ENCODE results near the gene ACVR1.

The ACVR1 gene

DNA sequence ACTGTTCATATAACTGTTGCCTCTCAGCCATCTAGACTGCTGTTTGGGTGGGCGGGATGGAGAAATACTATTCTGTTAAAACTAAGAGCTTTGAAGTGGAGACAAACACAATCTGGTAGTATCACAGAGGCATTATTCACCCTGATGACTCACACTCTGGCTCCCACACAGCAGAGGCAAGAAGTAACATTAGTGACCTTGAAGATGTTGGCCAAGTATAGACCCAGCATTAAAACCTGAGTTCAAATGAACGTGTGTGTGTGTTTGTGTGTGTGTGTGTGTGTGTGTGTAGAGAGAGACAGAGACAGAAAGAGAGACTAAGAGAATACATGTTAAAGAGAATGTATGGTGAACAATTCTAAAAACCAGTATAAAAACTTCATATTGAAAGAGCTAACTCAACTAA lies 22.5 kb upstream of the ACVR1 start:
- no peaks in the 10 kb centered on the region for H3K36me3 ChIP-seq
- no peak for DNase-seq
- no peaks in the 10 kb centered on the region for H3K27me3 ChIP-seq
- no peaks in the 10 kb centered on the region for H3K4me1 ChIP-seq
- H3K9me3 ChIP-seq, result no peaks in the 10 kb centered on the region
- TF ChIP-seq, protein P1, sequence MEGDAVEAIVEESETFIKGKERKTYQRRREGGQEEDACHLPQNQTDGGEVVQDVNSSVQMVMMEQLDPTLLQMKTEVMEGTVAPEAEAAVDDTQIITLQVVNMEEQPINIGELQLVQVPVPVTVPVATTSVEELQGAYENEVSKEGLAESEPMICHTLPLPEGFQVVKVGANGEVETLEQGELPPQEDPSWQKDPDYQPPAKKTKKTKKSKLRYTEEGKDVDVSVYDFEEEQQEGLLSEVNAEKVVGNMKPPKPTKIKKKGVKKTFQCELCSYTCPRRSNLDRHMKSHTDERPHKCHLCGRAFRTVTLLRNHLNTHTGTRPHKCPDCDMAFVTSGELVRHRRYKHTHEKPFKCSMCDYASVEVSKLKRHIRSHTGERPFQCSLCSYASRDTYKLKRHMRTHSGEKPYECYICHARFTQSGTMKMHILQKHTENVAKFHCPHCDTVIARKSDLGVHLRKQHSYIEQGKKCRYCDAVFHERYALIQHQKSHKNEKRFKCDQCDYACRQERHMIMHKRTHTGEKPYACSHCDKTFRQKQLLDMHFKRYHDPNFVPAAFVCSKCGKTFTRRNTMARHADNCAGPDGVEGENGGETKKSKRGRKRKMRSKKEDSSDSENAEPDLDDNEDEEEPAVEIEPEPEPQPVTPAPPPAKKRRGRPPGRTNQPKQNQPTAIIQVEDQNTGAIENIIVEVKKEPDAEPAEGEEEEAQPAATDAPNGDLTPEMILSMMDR (IDR thresholded peaks at IDR 0.05; ENCODE audit: low read depth, low read length), result no peak
- no peak overlapping the region for H3K4me3 ChIP-seq (ENCODE audit: low read depth, low read length)

DNA sequence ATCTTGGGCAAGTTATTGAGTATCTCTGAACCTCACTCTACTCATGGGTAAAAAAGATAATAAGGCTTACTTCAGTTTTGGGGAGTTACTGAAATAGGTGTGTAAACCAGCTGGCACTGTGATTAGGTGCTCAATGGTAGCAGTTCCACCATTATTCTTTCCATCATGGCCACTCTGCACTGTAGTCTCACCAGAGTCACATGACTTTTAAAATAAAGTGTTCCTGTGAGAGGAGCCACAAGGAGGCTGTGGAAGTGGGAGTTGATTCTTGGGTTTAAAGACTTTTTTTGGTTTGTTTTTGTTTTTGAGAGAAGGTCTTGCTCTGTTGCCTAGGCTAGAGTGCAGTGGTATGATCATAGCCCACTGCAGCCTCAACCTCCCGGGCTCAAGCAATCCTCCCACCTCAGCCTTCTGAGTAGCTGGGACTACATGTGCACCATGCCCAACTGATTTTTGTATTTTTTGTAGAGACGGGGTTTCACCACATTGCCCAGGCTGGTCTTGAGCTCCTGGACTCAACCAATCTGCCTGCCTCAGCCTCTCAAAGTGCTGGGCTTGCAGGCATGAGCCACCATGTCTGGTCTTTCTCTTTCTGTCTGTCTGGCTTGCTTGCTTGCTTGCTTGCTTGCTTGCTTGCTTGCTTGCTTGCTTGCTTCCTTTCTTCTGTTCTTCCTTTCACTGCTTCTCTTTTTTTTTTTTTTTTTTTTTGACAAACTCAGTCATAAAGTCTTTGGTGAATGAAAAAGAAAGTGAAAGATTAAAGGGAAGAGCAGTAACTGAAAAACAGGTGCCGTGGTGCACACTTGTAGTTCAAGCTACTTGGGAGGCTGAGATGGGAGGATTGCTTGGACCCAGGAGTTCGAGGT lies 21.2 kb upstream of the ACVR1 start:
- no peak overlapping the region for H3K4me3 ChIP-seq (ENCODE audit: low read depth, low read length)
- TF ChIP-seq, protein P1 (IDR thresholded peaks at IDR 0.05; ENCODE audit: low read depth, low read length), result no peak
- no peaks in the 10 kb centered on the region for H3K9me3 ChIP-seq
- no peaks in the 10 kb centered on the region for H3K4me1 ChIP-seq
- DNase-seq, result no peak
- H3K27me3 ChIP-seq, result no peaks in the 10 kb centered on the region
- H3K36me3 ChIP-seq, result no peaks in the 10 kb centered on the region

DNA sequence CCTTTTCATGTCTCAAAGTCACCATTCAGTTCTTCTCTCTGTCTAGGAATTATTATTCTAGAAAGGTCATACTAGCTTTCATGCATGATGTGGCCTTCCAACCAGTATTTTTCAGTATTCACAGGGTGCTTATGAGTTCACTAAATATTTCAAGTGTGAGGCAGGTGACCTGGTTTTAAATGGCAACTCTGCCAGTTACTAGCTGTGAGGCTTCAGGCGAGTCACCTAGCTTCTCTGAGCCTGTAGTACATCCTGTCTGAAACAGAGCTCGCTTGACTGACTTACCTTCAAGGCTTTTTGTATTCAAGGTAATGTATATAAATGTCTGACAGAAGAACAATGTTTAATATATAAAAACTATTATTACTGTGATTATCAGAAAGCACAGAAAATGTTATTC lies 19.4 kb upstream of the ACVR1 start:
- no peak for DNase-seq
- TF ChIP-seq, protein P1 (IDR thresholded peaks at IDR 0.05; ENCODE audit: low read depth, low read length), result no peak
- Histone ChIP-seq H3K4me3 (ENCODE audit: low read depth, low read length) (no peak overlapping the region), H3K9me3 (no peaks in the 10 kb centered on the region), H3K36me3 (no peaks in the 10 kb centered on the region), H3K27me3 (no peaks in the 10 kb centered on the region), H3K4me1 (no peaks in the 10 kb centered on the region)

DNA sequence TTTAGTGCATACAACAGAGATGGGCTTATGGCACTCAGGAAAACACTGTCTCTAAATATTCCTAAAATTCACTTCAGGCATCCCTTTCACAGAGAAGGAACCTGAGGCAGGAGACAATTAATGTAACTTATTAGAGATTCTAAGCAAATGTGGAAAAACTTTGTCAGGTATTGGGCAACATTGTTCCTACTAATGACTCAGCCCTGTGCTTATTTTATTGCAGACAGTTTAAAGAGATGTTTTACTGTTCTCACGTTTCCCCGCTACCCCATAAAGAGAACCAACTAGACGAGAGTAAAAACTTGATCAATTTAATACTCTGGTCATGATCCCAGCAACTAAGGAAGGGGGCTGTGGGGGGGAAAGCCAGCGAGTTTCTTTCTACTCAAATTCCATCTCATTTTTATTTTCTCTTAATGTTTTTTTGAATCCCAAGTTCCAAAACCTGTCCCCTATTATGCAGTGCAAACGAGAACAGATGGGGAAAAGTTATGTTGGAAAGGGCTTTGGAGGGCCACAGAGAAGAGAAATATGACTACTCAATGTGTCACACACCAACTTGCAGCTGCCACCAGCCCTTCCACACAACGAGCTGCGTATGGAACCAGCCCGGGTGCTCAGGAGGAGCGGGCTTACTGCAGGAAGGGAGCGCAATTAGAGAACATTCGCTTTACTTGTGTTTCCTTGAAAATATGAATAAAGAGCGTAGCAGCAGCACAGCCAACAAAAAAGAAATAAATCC lies 18.7 kb upstream of the ACVR1 start:
- no peaks in the 10 kb centered on the region for H3K36me3 ChIP-seq
- H3K4me3 ChIP-seq (ENCODE audit: low read depth, low read length), result no peak overlapping the region

DNA sequence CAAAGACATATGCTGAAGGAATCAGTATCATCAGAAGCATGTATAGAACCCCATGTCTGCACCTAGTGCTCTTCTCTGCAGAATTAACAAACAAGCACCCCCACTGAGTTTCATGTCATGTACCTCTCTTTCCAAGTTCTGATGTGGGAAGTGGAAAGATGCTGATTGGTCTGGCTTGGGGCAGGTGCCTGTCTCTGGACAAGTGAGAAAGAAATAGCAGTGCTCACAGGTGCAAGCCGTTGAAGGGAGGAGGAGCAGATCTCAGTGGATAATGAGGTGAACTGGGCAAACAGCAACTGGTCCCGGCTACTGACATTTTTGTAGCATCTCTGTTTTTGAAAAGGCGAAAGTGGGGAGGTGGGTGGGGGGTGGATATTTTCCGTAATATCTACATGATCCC lies 17.5 kb upstream of the ACVR1 start:
- H3K4me1 ChIP-seq, result no peaks in the 10 kb centered on the region
- H3K9me3 ChIP-seq, result no peaks in the 10 kb centered on the region
- H3K4me3 ChIP-seq (ENCODE audit: low read depth, low read length), result no peak overlapping the region
- H3K27me3 ChIP-seq, result no peaks in the 10 kb centered on the region
- DNase-seq, result no peak
- H3K36me3 ChIP-seq, result no peaks in the 10 kb centered on the region
- TF ChIP-seq, protein P1 (IDR thresholded peaks at IDR 0.05; ENCODE audit: low read depth, low read length), result no peak

More for the DNA sequence above, 18.7 kb upstream of the ACVR1 start:
- Histone ChIP-seq H3K27me3 (no peaks in the 10 kb centered on the region), H3K4me1 (no peaks in the 10 kb centered on the region), H3K9me3 (no peaks in the 10 kb centered on the region)
- TF ChIP-seq, protein P1 (IDR thresholded peaks at IDR 0.05; ENCODE audit: low read depth, low read length), result no peak
- DNase-seq, result no peak

DNA sequence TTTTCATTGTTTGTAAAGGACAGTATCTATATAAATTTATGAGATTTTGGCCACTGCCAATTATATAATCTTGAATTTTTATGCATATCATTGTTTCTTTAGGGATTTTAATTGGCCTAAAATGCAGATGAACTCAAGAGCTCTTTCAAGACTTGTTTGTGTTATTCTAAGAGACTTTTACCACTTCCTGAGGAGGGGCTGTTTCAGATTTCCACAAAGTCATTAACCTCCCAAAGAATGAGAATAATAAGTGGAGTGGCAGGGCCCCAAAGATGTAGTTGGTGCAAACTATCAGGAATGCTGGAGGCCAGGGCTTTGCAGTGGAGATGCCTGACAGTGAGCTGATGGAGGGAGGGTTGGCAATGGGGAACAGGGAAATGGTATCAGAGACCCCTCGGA lies 15.5 kb upstream of the ACVR1 start:
- Histone ChIP-seq H3K36me3 (no peaks in the 10 kb centered on the region), H3K4me3 (ENCODE audit: low read depth, low read length) (no peak overlapping the region), H3K4me1 (no peaks in the 10 kb centered on the region), H3K9me3 (no peaks in the 10 kb centered on the region), H3K27me3 (no peaks in the 10 kb centered on the region)
- no peak for DNase-seq
- TF ChIP-seq, protein P1 (IDR thresholded peaks at IDR 0.05; ENCODE audit: low read depth, low read length), result no peak
